Mucosa of descending colon (tissue), 3 donors: ENCODE results near the gene NKD1. TPM values are rescaled to one million over a fixed set of nuclear protein-coding genes. Genes with fewer than 3 reads are reported as not detected.
A peak's percentile ranks its signal among the peaks of the same experiment; 100 is the strongest.
"Not testable (repeated sequence)": the region's sequence is repeated elsewhere in the genome, so short reads cannot be mapped to it uniquely, and the experiment has no call there.

ENCODE experiments used
- ATAC-seq: fragments of 200-7000 bp; cut with Tn5 transposase; one replicate; pipeline ENCODE4 v1.9.1; 2020; ENCODE audit warnings: mild to moderate bottlenecking, moderate library complexity
- DNase-seq, 3 donors: peaks; one replicate each; pipeline ENCODE4 v3.0.0-alpha.2; 2020
- H3K36me3 ChIP-seq: fragments of 200-600 bp; one replicate; pipeline ENCODE4 v1.8.0; 2021; ENCODE audit warnings: low read depth, mild to moderate bottlenecking
- H3K4me1 ChIP-seq: fragments of 200-600 bp; one replicate; pipeline ENCODE4 v1.8.0; 2021; ENCODE audit warnings: low read depth, mild to moderate bottlenecking
- H3K4me3 ChIP-seq: fragments of 200-600 bp; one replicate; pipeline ENCODE4 v1.8.0; 2021; ENCODE audit warnings: mild to moderate bottlenecking
- H3K9me3 ChIP-seq: fragments of 200-600 bp; one replicate; pipeline ENCODE4 v1.8.0; 2021; ENCODE audit warnings: mild to moderate bottlenecking
- intact Hi-C, 2 donors: fragments of 100-400 bp; cut with DNase I in 1 of 2; cut with micrococcal nuclease in 1 of 2; formaldehyde crosslinking; loops; one replicate each; pipeline versions ENCODE4 v1.11.0 to v1.11.1; 2022; cut with DNase I, micrococcal nuclease
- total RNA-seq, 3 donors: library from RNA; stranded (reverse); fragmentation: NEBNext Ultra II Directional in 2 of 3; extraction: Animal tissue kit (Norgen Biotek cat#: 25700) in 2 of 3; gene quantifications; one replicate each; pipeline versions ENCODE4 v1.2.1 to v1.2.4, GENCODE V29; 2021 to 2023
- TF ChIP-seq, protein P1 (sequence below): fragments of 200-600 bp; IDR thresholded peaks from one replicate; pipeline ENCODE4 v1.8.0; 2022; ENCODE audit warnings: antibody characterized with exemption, mild to moderate bottlenecking
- donor health status: DM: no; HTN: no; CAD: no; lungs with moderate emphysema.
- donor health status: DM: no; HTN: no; CAD: no.
- donor health status: DM: no; HTN: yes; CAD: no.

The NKD1 gene
- total RNA-seq, 3 donors from 2014 or later, result 1.6 to 28.0 (median 3.2) TPM

DNA sequence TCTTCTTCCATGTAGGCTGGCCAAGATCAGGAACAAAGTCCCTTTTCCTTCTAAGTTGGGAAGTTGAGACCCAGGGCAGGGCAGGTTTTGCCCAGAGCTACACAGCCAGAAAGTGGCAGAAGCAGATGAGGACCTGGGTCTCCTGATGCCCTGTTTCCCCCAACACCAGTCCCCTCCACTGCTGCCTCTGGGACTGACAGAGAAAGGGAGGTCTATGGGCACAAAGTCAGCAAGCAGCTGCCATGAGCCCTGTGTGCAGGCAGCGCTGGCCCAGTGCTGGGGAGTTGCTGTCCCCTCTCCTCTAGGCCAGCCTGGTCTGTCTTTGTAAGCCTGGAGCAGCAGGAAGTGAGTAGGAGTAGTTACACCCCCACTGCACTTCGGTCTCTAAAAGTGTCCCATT, 46.9 kb upstream of the NKD1 start:
- no peaks in the 10 kb centered on the region for H3K36me3 ChIP-seq
- no peak overlapping the region for H3K4me3 ChIP-seq
- no peaks in the 10 kb centered on the region for H3K9me3 ChIP-seq
- H3K4me1 ChIP-seq, result no peaks in the 10 kb centered on the region
- TF ChIP-seq, protein P1, sequence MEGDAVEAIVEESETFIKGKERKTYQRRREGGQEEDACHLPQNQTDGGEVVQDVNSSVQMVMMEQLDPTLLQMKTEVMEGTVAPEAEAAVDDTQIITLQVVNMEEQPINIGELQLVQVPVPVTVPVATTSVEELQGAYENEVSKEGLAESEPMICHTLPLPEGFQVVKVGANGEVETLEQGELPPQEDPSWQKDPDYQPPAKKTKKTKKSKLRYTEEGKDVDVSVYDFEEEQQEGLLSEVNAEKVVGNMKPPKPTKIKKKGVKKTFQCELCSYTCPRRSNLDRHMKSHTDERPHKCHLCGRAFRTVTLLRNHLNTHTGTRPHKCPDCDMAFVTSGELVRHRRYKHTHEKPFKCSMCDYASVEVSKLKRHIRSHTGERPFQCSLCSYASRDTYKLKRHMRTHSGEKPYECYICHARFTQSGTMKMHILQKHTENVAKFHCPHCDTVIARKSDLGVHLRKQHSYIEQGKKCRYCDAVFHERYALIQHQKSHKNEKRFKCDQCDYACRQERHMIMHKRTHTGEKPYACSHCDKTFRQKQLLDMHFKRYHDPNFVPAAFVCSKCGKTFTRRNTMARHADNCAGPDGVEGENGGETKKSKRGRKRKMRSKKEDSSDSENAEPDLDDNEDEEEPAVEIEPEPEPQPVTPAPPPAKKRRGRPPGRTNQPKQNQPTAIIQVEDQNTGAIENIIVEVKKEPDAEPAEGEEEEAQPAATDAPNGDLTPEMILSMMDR, result no peak
- intact Hi-C loops, result no loop called here
- DNase-seq (no peak), ATAC-seq (no peak)

DNA sequence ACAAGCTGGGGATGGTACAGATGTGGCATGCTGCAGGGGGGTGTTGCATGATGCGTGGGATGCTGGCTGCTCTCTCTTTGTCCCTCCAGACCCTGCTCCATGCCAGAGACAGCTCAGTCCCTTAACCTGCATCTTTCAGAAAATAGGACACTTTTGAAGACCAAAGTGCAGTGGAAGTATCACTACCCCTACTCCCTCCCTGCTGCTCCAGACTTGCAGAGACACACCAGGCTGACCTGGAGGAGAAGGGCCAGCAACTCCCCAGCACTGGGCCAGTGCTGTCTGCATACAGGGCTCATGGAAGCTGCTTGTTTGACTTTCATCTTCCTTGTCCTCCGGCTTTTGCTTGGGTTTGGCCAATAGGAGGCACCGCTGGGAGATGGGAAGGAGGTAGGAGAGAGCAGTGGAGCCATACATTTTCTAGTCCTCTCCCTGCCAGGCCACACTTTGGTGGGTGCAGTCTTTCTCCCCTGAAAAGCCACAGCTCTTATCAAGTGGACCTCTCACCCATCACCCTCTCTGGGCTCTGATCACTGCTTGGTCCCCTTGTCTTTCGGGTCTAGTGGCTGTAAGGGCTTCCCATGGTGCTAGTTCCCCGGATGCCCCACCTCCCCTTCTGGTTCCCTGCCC, 46.1 kb upstream of the NKD1 start:
- ATAC-seq (no peak), DNase-seq (no peak)
- Histone ChIP-seq H3K9me3 (no peaks in the 10 kb centered on the region), H3K4me1 (no peaks in the 10 kb centered on the region), H3K36me3 (no peaks in the 10 kb centered on the region), H3K4me3 (no peak overlapping the region)
- TF ChIP-seq, protein P1, result no peak
- intact Hi-C loops, result no loop called here

DNA sequence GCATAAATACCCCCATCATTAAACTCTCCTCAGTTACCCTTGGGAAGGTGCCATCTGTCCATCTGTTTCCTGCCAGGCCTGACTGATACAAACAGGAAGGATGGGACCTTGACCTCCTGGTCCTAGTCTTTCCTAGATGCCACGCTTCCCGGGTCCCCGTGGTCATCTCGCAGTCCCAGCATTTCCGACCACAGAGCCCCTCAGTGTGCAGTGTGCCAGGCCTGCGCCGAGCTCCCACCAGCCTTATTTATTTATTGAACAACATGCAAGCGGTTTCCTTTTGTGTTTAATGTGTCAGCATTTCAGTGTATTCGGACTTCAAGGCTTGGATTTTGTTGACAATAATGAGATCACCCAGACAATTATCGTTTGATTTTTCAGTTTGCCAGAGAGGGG, 45.6 kb upstream of the NKD1 start:
- TF ChIP-seq, protein P1, result no peak
- Histone ChIP-seq H3K36me3 (no peaks in the 10 kb centered on the region), H3K9me3 (no peaks in the 10 kb centered on the region), H3K4me3 (no peak overlapping the region), H3K4me1 (no peaks in the 10 kb centered on the region)
- intact Hi-C loops, result no loop called here
- ATAC-seq (no peak), DNase-seq (no peak)

DNA sequence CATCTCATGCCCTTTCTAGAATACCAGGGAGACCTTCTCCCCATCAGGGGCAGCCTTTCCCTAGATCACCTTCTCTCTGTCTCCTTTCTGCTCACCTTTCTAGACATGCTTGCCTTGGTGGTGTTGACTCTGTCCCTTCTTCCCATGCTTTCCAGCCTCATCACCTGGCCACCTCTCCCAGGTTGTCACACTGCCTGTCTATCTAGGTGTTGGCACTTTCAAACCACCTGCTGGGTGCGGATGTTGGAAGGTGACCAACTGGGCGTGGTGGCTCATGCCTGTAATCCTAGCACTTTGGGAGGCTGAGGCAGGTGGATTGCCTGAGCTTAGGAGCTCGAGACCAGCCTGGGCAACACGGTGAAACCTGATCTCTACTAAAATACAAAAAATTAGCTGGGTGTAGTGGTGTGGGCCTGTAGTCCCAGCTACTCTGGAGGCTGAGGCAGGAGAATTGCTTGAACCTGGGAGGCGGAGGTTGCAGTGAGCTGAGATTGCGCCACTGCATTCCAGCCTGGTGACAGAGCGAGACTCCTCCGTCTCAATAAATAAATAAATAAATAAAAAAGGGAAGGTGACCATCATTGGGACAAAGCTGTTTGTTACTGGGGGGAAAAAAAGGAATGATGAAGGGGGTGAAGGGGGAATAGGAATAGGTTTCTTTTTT, 44.2 kb upstream of the NKD1 start:
- H3K36me3 ChIP-seq, H3K4me1 ChIP-seq, intact Hi-C loops, H3K9me3 ChIP-seq, H3K4me3 ChIP-seq: not testable (repeated sequence)
- DNase-seq (peak in 2 of 3 donors; percentile 71), ATAC-seq (peak; percentile 77)

DNA sequence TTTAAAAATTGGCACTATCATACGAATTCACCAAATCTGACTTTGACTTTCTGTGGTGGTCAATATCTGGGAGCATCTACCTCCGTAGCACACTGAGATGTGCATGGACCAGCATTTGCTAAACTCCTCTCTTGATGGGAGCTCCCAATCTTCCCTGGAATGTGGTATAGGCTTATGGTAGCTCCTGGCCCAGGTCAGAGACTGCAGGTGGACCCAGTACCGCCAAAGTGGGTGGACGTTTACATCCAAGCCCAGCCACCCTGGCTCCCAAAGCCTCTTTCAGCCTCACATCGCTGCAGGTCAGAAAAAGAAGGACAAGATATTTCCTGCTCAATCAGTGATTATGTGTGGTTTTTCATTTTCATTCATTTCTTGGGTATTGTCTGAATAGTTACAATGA, 43.1 kb upstream of the NKD1 start:
- Histone ChIP-seq H3K36me3 (no peaks in the 10 kb centered on the region), H3K9me3 (no peaks in the 10 kb centered on the region), H3K4me1 (no peaks in the 10 kb centered on the region), H3K4me3 (no peak overlapping the region)
- TF ChIP-seq, protein P1, result no peak
- intact Hi-C loops, result no loop called here
- DNase-seq (no peak), ATAC-seq (no peak)

DNA sequence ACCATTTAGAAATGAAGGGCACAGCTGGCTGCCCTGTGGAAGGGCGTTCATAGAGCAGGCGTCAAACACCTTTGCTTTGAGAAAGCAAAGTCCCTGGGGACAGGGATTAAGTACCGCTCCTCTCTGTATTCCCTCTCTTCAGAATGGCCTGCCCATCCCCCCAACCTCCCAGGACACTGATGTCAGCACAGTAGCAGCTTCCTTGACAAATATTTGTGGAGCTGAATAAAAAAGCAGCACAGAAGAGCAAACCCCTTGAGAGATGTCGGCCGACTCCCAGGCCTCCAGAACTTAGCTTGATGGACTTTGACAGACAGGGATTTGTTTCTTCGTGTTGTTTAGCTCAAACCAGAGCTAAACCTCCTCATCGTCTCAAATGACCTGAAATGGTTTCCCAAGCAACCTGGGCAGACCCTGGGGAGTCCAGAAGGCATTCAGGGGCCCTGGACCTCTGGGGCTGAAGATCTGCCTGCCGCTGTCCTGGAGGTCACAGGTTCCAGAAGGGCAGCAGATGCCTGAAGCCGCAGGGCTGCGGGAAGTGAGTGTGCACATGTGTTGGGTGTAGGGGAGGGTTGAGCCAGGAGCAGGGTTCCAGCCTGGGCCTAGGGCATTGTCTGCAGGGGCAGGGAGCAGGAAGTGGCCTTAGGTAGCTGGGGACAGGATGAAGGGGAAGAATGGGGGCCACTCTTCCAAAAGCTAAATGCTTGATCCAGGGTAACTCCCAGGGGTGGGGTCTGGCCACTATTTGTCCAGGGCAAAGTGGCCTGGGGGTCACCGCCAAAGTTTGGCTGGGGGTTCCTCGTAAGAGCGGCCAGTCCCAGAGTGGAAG, 42.3 kb upstream of the NKD1 start:
- DNase-seq (no peak), ATAC-seq (no peak)
- intact Hi-C loops, result no loop called here
- Histone ChIP-seq H3K36me3 (no peaks in the 10 kb centered on the region), H3K9me3 (no peaks in the 10 kb centered on the region), H3K4me1 (no peaks in the 10 kb centered on the region), H3K4me3 (no peak overlapping the region)
- TF ChIP-seq, protein P1, result no peak
